Cardiac septum (tissue), 1 donor: ENCODE measurements around the gene USP53. TPM values are rescaled to one million over a fixed set of nuclear protein-coding genes. Genes with fewer than 3 reads are reported as not detected.

Experiments
- total RNA-seq: library from RNA; stranded (reverse); fragmentation: NEBNext Ultra II Directional; extraction: Animal tissue kit (Norgen Biotek cat#: 25700); gene quantifications from one replicate; pipeline ENCODE4 v1.2.1, GENCODE V29; 2021
- donor health status: DM: no; HTN: no; CAD: no.

The USP53 gene
- total RNA-seq, 1 donor from 2014 or later: 49.7 TPM

Other genes with a start within 250 kb of the USP53 start
- gene MYOZ2, start 76.9 kb upstream of the USP53 start, total RNA-seq: 727 TPM
- gene FABP2, start 109.4 kb downstream of the USP53 start, total RNA-seq: 0.57 TPM